ENCODE measurements around the gene SPESP1. TPM values are rescaled to one million over a fixed set of nuclear protein-coding genes. Genes with fewer than 3 reads are reported as not detected.

SPESP1 gene
- total RNA-seq, 1 donor from 2014 or later = 1.5 TPM

- Histone ChIP-seq H3K4me1 (no peaks in the 10 kb centered on the region), H3K27me3 (no peaks in the 10 kb centered on the region), H3K4me3 (no peak overlapping the region), H3K36me3 (no peaks in the 10 kb centered on the region), H3K27ac (no peak overlapping the region), H3K9me3 (no peaks in the 10 kb centered on the region)
- intact Hi-C loops (cut with DNase I) = no loop called here
- no peak for DNase-seq (ENCODE audit: extremely low spot score in 2 of 2)
- TF ChIP-seq POLR2A (IDR thresholded peaks at IDR 0.05) (no peak), POLR2AphosphoS5 (IDR thresholded peaks at IDR 0.05; ENCODE audit: insufficient read depth in 1 of 2, low read depth in 1 of 2) (no peak), CTCF (IDR thresholded peaks at IDR 0.05) (no peak)
These were observed 50.5 kb downstream of the SPESP1 start for GRCh38 chr15:68980786-68981185.

GRCh38 chr15:68981941-68982340 is 51.6 kb downstream of the SPESP1 start:
- TF ChIP-seq POLR2AphosphoS5 (IDR thresholded peaks at IDR 0.05; ENCODE audit: insufficient read depth in 1 of 2, low read depth in 1 of 2) (no peak), CTCF (IDR thresholded peaks at IDR 0.05) (no peak), POLR2A (IDR thresholded peaks at IDR 0.05) (no peak)
- H3K4me3 ChIP-seq = no peak overlapping the region
- no peaks in the 10 kb centered on the region for H3K36me3 ChIP-seq
- no peak for DNase-seq (ENCODE audit: extremely low spot score in 2 of 2)
- H3K27me3 ChIP-seq = no peaks in the 10 kb centered on the region
- no peak overlapping the region for H3K27ac ChIP-seq
- no peaks in the 10 kb centered on the region for H3K9me3 ChIP-seq
- H3K4me1 ChIP-seq = no peaks in the 10 kb centered on the region
- intact Hi-C loops (cut with DNase I) = no loop called here

- Histone ChIP-seq H3K27ac (no peak overlapping the region), H3K4me1 (no peaks in the 10 kb centered on the region), H3K27me3 (no peaks in the 10 kb centered on the region), H3K36me3 (no peaks in the 10 kb centered on the region), H3K4me3 (no peak overlapping the region), H3K9me3 (no peaks in the 10 kb centered on the region)
- intact Hi-C loops (cut with DNase I) = no loop called here
- TF ChIP-seq POLR2AphosphoS5 (IDR thresholded peaks at IDR 0.05; ENCODE audit: insufficient read depth in 1 of 2, low read depth in 1 of 2) (no peak), CTCF (IDR thresholded peaks at IDR 0.05) (no peak), POLR2A (IDR thresholded peaks at IDR 0.05) (no peak)
- no peak for DNase-seq (ENCODE audit: extremely low spot score in 2 of 2)
These were observed 52.7 kb downstream of the SPESP1 start for GRCh38 chr15:68982976-68983563.

GRCh38 chr15:68983961-68984481 is 53.7 kb downstream of the SPESP1 start:
- Histone ChIP-seq H3K27ac (no peak overlapping the region), H3K4me3 (no peak overlapping the region), H3K4me1 (no peaks in the 10 kb centered on the region), H3K36me3 (no peaks in the 10 kb centered on the region), H3K27me3 (no peaks in the 10 kb centered on the region), H3K9me3 (no peaks in the 10 kb centered on the region)
- intact Hi-C loops (cut with DNase I) = no loop called here
- no peak for DNase-seq (ENCODE audit: extremely low spot score in 2 of 2)
- TF ChIP-seq POLR2AphosphoS5 (IDR thresholded peaks at IDR 0.05; ENCODE audit: insufficient read depth in 1 of 2, low read depth in 1 of 2) (no peak), CTCF (IDR thresholded peaks at IDR 0.05) (no peak), POLR2A (IDR thresholded peaks at IDR 0.05) (no peak)

DNA sequence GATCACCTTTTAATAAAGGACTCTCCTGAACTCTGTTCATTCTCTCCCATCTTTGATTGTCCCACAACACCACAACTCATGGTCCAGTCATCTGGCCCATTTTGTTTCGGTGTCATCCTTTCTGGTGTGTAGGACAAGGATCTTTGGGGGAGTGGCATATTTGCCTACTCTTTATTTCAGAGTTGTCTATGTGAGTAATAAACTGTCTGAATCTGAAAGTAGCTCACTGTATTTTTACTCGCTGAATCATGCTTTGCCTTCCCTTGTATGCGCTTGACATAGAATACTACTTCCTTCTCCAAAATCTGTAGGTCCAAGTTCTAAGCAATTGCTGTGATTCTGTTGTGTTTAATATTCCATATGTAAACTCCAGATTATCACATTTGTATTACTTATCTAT is 54.3 kb downstream of the SPESP1 start:
- no peak overlapping the region for H3K27ac ChIP-seq
- no peaks in the 10 kb centered on the region for H3K9me3 ChIP-seq
- DNase-seq (ENCODE audit: extremely low spot score in 2 of 2) = no peak
- no peak overlapping the region for H3K4me3 ChIP-seq
- no peaks in the 10 kb centered on the region for H3K36me3 ChIP-seq
- H3K27me3 ChIP-seq = no peaks in the 10 kb centered on the region
- no peaks in the 10 kb centered on the region for H3K4me1 ChIP-seq
- no peak for TF ChIP-seq CTCF (IDR thresholded peaks at IDR 0.05)
- no peak for TF ChIP-seq POLR2AphosphoS5 (IDR thresholded peaks at IDR 0.05; ENCODE audit: insufficient read depth in 1 of 2, low read depth in 1 of 2)
- TF ChIP-seq POLR2A (IDR thresholded peaks at IDR 0.05) = no peak
- intact Hi-C loops (cut with DNase I) = no loop called here
